HUES48 (cell line): Measurements from ENCODE around the gene FDX2.

Source experiments
- H3K27ac ChIP-seq: one replicate; pipeline ENCODE4 v1.7.0; 2013; ENCODE audit warnings: low read depth, low read length, inconsistent platforms
- H3K27me3 ChIP-seq: 2 replicates; pipeline ENCODE4 v1.6.1; 2013; ENCODE audit warnings: mild to moderate bottlenecking, low read length; ENCODE audit not compliant: control insufficient read depth, insufficient read depth
- H3K36me3 ChIP-seq: 2 replicates; pipeline ENCODE4 v1.6.1; 2013; ENCODE audit warnings: low read length; ENCODE audit not compliant: control insufficient read depth, insufficient read depth
- H3K4me1 ChIP-seq: 2 replicates; pipeline ENCODE4 v1.6.1; 2013; ENCODE audit warnings: mild to moderate bottlenecking, low read length; ENCODE audit not compliant: control insufficient read depth, insufficient read depth
- H3K4me3 ChIP-seq: 2 replicates; pipeline ENCODE4 v1.5.1; 2013; ENCODE audit warnings: mild to moderate bottlenecking, low read depth, low read length
- H3K9ac ChIP-seq: 2 replicates; pipeline ENCODE4 v1.6.1; 2013; ENCODE audit warnings: mild to moderate bottlenecking, low read depth, low read length, moderate library complexity
- H3K9me3 ChIP-seq: 2 replicates; pipeline ENCODE4 v1.6.1; 2013; ENCODE audit warnings: low read length; ENCODE audit not compliant: control insufficient read depth, insufficient read depth

Gene FDX2

DNA sequence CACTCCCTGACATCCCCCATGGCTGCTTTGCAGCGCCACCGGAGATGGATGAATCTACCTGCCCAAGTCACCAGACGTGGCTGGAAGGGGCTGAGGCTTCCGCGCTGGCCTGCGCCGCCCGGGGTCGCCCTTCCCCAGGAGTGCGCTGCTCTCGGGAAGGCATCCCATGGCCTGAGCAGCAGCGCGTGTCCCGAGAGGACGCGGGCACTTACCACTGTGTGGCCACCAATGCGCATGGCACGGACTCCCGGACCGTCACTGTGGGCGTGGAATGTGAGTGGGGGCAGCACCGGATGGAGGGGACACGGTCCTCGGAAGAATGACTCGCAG lies 21.5 kb downstream of the FDX2 start:
- H3K4me3 ChIP-seq: no peak overlapping the region
- no peaks in the 10 kb centered on the region for H3K36me3 ChIP-seq
- H3K4me1 ChIP-seq: peaks cover 21% of the 10 kb centered on the region; the same call in 1 of the 2 replicates
- peaks cover 81% of the 10 kb centered on the region for H3K27me3 ChIP-seq
- no peak overlapping the region for H3K27ac ChIP-seq
- H3K9me3 ChIP-seq: no peaks in the 10 kb centered on the region
- H3K9ac ChIP-seq: no peak overlapping the region

DNA sequence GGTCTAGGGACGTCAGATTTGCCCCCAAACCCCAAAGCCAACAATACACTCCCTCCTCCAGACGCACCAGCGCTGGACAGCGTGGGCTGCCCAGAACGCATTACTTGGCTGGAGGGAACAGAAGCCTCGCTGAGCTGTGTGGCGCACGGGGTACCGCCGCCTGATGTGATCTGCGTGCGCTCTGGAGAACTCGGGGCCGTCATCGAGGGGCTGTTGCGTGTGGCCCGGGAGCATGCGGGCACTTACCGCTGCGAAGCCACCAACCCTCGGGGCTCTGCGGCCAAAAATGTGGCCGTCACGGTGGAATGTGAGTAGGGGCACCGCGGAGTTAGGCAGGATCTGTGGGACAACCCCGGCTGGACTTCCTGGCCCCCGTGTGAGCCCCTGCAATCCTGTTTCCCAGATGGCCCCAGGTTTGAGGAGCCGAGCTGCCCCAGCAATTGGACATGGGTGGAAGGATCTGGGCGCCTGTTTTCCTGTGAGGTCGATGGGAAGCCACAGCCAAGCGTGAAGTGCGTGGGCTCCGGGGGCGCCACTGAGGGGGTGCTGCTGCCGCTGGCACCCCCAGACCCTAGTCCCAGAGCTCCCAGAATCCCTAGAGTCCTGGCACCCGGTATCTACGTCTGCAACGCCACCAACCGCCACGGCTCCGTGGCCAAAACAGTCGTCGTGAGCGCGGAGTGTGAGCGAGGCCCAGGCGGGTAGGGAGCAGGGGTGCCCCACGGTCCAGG lies 22.0 kb downstream of the FDX2 start:
- Histone ChIP-seq H3K36me3 (no peaks in the 10 kb centered on the region), H3K4me1 (peaks cover 21% of the 10 kb centered on the region; the same call in 1 of the 2 replicates), H3K27ac (no peak overlapping the region), H3K9me3 (no peaks in the 10 kb centered on the region), H3K27me3 (peaks cover 86% of the 10 kb centered on the region), H3K9ac (no peak overlapping the region), H3K4me3 (no peak overlapping the region)

DNA sequence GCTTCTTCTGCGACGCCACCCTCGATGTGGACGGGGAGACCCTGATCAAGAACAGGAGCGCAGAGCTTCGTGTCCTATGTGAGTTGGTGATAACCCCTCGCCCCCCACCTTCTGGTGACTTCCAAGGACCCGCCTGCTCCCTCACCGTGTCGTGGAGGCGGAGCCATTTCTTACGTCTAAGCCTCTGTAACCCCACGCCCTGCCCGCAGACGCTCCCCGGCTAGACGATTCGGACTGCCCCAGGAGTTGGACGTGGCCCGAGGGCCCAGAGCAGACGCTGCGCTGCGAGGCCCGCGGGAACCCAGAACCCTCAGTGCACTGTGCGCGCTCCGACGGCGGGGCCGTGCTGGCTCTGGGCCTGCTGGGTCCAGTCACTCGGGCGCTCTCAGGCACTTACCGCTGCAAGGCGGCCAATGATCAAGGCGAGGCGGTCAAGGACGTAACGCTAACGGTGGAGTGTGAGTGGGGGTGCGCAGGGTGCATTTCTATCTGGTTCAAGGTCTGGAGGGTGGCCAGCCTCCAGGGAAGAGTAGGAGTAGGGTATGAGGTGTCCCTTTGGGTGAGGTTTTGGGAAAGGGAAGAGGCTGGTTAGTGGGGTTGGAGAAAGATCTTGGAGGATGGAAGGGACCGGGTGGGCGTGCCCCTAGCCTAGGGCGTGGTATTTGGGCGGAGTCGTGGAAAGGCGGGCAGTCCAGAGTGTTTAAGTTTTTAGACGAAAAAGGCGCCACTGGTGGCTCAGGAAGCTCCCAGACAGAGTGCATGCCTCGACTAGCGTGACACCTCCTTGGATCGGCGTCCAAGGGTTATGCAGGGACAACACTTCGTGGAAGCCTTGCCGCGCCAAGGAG lies 22.8 kb downstream of the FDX2 start:
- Histone ChIP-seq H3K27me3 (peaks cover 94% of the 10 kb centered on the region), H3K9me3 (no peaks in the 10 kb centered on the region), H3K36me3 (no peaks in the 10 kb centered on the region), H3K4me1 (peaks cover 21% of the 10 kb centered on the region; the same call in 1 of the 2 replicates), H3K9ac (no peak overlapping the region), H3K27ac (no peak overlapping the region), H3K4me3 (peak overlapping the region; percentile 61)

GRCh38 chr19:10292206-10292788 lies 23.5 kb downstream of the FDX2 start:
- no peak overlapping the region for H3K9ac ChIP-seq
- H3K4me1 ChIP-seq: peaks cover 21% of the 10 kb centered on the region; the same call in 1 of the 2 replicates

GRCh38 chr19:10291554-10292205 lies 24.1 kb downstream of the FDX2 start:
- H3K27me3 ChIP-seq: peaks cover 99% of the 10 kb centered on the region
- H3K4me1 ChIP-seq: peaks cover 21% of the 10 kb centered on the region; the same call in 1 of the 2 replicates
- no peak overlapping the region for H3K27ac ChIP-seq

More at GRCh38 chr19:10292206-10292788, 23.5 kb downstream of the FDX2 start:
- Histone ChIP-seq H3K27ac (no peak overlapping the region), H3K36me3 (no peaks in the 10 kb centered on the region), H3K9me3 (no peaks in the 10 kb centered on the region), H3K4me3 (peak overlapping the region; percentile 61), H3K27me3 (peaks cover 100% of the 10 kb centered on the region)

GRCh38 chr19:10290876-10291553 lies 24.8 kb downstream of the FDX2 start:
- H3K4me3 ChIP-seq: peak overlapping the region; percentile 61
- H3K9me3 ChIP-seq: no peaks in the 10 kb centered on the region
- H3K27ac ChIP-seq: no peak overlapping the region
- H3K9ac ChIP-seq: no peak overlapping the region
- peaks cover 20% of the 10 kb centered on the region; the same call in 1 of the 2 replicates for H3K4me1 ChIP-seq
- H3K36me3 ChIP-seq: no peaks in the 10 kb centered on the region
- H3K27me3 ChIP-seq: peaks cover 99% of the 10 kb centered on the region

More at GRCh38 chr19:10291554-10292205, 24.1 kb downstream of the FDX2 start:
- H3K9me3 ChIP-seq: no peaks in the 10 kb centered on the region
- peak overlapping the region; percentile 61 for H3K4me3 ChIP-seq
- H3K9ac ChIP-seq: no peak overlapping the region
- no peaks in the 10 kb centered on the region for H3K36me3 ChIP-seq

DNA sequence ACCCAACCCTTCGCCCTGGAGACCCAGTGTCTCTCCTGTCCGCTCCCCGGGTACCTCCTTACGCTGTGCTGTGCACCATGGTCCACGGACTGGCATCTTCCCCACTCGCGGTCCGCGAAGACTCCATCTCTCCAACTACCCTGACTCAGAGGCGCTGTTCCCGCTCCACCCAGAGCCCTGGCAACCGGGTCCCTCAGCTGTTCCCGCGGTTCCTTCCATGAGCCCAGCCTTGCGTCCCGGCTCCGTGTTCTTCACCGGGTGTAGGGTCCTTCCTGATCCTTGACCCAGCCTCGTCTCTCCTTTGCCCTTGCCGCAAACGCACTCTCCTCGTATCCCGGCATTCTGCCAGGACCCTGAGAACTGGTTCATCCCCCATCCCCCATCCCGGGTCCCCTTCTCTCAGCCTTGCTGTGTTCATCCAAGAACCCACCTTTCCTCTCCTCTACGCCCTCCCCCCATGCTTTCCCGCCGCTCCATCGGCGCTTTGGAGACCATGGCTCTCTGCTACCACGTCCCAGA lies 25.4 kb downstream of the FDX2 start:
- Histone ChIP-seq H3K9ac (no peak overlapping the region), H3K27me3 (peaks cover 94% of the 10 kb centered on the region), H3K36me3 (0 out of 2 replicates have a peak, but pooled peaks cover under 1% of the 10 kb centered on the region), H3K27ac (no peak overlapping the region), H3K9me3 (no peaks in the 10 kb centered on the region), H3K4me3 (peak overlapping the region; percentile 61), H3K4me1 (peaks cover 19% of the 10 kb centered on the region; the same call in 1 of the 2 replicates)

DNA sequence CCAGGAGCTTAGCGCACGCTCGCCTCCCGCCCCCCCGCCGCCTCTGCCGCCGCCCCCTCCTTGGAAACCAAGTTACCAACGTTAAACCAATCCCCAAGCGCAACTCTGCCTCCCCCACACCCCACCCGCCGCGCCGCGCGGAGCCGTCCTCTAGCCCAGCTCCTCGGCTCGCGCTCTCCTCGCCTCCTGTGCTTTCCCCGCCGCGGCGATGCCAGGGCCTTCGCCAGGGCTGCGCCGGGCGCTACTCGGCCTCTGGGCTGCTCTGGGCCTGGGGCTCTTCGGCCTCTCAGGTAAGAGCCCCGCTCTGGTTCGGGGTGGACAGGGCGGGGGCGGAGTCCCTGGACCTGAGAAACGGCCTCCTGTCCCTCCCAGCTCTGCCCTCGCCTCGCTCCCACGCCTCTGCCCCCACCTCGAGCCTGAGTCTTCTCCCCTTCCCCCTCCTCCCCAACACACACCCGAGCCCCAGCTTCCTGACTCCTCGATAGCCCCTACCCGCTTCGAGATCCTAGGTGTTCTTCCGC lies 25.9 kb downstream of the FDX2 start, which contains the start of gene ICAM5:
TSS of gene ICAM5 (plus strand) at position 117 of the 521 bp plus-strand sequence. CDS start at position 209, 92 bp downstream.
- peaks cover 19% of the 10 kb centered on the region; the same call in 1 of the 2 replicates for H3K4me1 ChIP-seq
- H3K27ac ChIP-seq: no peak within 1 kb of the TSS
- H3K36me3 ChIP-seq: 0 out of 2 replicates have a peak, but pooled peaks cover 3% of the 10 kb centered on the region
- H3K4me3 ChIP-seq: peak within 1 kb of the TSS; percentile 61
- H3K27me3 ChIP-seq: peaks cover 89% of the 10 kb centered on the region
- no peak within 1 kb of the TSS for H3K9ac ChIP-seq
- H3K9me3 ChIP-seq: no peaks in the 10 kb centered on the region

- H3K9me3 ChIP-seq: no peaks in the 10 kb centered on the region
- no peak overlapping the region for H3K9ac ChIP-seq
- peaks cover 19% of the 10 kb centered on the region; the same call in 1 of the 2 replicates for H3K4me1 ChIP-seq
- no peak overlapping the region for H3K27ac ChIP-seq
- 0 out of 2 replicates have a peak, but pooled peaks cover 3% of the 10 kb centered on the region for H3K36me3 ChIP-seq
- H3K27me3 ChIP-seq: peaks cover 83% of the 10 kb centered on the region
- peak overlapping the region; percentile 61 for H3K4me3 ChIP-seq
Measured at GRCh38 chr19:10289167-10289835, 26.5 kb downstream of the FDX2 start.
